Panc1 (cell line): Measurements from ENCODE around the gene FTL.

Experiments
- TF ChIP-seq, protein P1 (sequence below): fragments of 450-650 bp; IDR thresholded peaks from 2 replicates; pipeline ENCODE4 v1.5.1; 2017; ENCODE audit warnings: mild to moderate bottlenecking
- TF ChIP-seq, protein P2 (sequence below), 2 experiments: IDR thresholded peaks; 2 replicates each; pipeline ENCODE4 v1.6.1; 2011 to 2012; ENCODE audit warnings: low read depth in 2 of 2, control low read depth in 1 of 2, low read length in 1 of 2, mild to moderate bottlenecking in 1 of 2, moderate library complexity in 1 of 2; ENCODE audit not compliant: insufficient read depth in 1 of 2

- TF ChIP-seq, protein P1, sequence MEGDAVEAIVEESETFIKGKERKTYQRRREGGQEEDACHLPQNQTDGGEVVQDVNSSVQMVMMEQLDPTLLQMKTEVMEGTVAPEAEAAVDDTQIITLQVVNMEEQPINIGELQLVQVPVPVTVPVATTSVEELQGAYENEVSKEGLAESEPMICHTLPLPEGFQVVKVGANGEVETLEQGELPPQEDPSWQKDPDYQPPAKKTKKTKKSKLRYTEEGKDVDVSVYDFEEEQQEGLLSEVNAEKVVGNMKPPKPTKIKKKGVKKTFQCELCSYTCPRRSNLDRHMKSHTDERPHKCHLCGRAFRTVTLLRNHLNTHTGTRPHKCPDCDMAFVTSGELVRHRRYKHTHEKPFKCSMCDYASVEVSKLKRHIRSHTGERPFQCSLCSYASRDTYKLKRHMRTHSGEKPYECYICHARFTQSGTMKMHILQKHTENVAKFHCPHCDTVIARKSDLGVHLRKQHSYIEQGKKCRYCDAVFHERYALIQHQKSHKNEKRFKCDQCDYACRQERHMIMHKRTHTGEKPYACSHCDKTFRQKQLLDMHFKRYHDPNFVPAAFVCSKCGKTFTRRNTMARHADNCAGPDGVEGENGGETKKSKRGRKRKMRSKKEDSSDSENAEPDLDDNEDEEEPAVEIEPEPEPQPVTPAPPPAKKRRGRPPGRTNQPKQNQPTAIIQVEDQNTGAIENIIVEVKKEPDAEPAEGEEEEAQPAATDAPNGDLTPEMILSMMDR = no peak
- TF ChIP-seq, protein P2, sequence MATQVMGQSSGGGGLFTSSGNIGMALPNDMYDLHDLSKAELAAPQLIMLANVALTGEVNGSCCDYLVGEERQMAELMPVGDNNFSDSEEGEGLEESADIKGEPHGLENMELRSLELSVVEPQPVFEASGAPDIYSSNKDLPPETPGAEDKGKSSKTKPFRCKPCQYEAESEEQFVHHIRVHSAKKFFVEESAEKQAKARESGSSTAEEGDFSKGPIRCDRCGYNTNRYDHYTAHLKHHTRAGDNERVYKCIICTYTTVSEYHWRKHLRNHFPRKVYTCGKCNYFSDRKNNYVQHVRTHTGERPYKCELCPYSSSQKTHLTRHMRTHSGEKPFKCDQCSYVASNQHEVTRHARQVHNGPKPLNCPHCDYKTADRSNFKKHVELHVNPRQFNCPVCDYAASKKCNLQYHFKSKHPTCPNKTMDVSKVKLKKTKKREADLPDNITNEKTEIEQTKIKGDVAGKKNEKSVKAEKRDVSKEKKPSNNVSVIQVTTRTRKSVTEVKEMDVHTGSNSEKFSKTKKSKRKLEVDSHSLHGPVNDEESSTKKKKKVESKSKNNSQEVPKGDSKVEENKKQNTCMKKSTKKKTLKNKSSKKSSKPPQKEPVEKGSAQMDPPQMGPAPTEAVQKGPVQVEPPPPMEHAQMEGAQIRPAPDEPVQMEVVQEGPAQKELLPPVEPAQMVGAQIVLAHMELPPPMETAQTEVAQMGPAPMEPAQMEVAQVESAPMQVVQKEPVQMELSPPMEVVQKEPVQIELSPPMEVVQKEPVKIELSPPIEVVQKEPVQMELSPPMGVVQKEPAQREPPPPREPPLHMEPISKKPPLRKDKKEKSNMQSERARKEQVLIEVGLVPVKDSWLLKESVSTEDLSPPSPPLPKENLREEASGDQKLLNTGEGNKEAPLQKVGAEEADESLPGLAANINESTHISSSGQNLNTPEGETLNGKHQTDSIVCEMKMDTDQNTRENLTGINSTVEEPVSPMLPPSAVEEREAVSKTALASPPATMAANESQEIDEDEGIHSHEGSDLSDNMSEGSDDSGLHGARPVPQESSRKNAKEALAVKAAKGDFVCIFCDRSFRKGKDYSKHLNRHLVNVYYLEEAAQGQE (IDR thresholded peaks at IDR 0.05; ENCODE audit: insufficient read depth in 1 of 2, low read depth in 2 of 2, low read length in 1 of 2) = no peak
These were observed 12.0 kb downstream of the FTL start for GRCh38 chr19:48977061-48977460.
